ENCODE data around the gene RBKS. TPM values are rescaled to one million over a fixed set of nuclear protein-coding genes. Genes with fewer than 3 reads are reported as not detected.

RBKS gene
- total and polyA plus RNA-seq, 10 donors, result 1.00 to 5.1 (median 2.6) TPM

DNA sequence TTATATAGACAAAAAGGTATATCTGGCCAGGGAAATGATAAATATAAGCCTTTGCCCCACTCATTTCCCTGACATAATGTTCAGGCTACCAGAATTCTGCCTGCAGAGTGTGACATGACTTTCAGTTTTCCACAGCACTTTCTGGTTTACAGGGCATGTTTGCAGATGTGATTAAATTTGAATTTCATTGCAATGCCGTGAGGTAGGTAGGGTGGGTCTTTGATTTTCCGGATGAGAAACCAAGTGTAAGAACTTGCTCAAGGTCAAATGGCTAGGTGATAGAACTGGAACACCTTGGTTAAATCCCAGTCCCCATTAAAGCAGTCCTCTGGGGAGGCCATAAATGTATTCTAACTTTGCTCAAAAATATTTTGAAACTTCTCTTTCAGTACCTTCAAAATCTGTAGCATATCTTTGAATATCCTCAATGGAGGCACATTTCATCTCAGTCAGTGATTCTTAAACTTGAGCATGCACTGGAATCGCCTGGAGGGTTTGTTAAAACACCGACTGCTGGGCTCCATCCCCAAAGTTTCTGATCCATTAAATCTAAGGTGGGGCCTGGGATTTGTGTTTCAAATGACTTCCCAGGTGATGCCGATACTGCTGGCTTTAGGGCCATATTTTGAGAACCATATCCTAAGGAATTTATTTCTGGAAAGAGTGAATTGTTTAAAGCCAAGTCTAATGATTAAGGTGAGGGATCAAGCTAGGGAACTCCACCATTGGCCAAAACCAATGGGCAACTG is 83.7 kb downstream of the RBKS start:
- peaks cover 0 to 22% (median 4%) of the 10 kb centered on the region in 6 donors for H3K4me1 ChIP-seq
- intact Hi-C loops (cut with DNase I; ENCODE audit: low total_unique reads), result no loop called here
- H3K9me3 ChIP-seq, result no peaks in the 10 kb centered on the region
- WGBS, 5 donors, result 93 to 96% (median 93%) methylated on average over 5 of the region's 5 CpGs
- H3K36me3 ChIP-seq, result no peaks in the 10 kb centered on the region
- no peak for DNase-seq
- H3K27me3 ChIP-seq (replicated peaks in 1 of 7), result no peaks in the 10 kb centered on the region
- no peak overlapping the region for H3K4me3 ChIP-seq
- TF ChIP-seq POLR2A (IDR thresholded peaks at IDR 0.05), result no peak
- TF ChIP-seq, protein P1, sequence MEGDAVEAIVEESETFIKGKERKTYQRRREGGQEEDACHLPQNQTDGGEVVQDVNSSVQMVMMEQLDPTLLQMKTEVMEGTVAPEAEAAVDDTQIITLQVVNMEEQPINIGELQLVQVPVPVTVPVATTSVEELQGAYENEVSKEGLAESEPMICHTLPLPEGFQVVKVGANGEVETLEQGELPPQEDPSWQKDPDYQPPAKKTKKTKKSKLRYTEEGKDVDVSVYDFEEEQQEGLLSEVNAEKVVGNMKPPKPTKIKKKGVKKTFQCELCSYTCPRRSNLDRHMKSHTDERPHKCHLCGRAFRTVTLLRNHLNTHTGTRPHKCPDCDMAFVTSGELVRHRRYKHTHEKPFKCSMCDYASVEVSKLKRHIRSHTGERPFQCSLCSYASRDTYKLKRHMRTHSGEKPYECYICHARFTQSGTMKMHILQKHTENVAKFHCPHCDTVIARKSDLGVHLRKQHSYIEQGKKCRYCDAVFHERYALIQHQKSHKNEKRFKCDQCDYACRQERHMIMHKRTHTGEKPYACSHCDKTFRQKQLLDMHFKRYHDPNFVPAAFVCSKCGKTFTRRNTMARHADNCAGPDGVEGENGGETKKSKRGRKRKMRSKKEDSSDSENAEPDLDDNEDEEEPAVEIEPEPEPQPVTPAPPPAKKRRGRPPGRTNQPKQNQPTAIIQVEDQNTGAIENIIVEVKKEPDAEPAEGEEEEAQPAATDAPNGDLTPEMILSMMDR (IDR thresholded peaks at IDR 0.05 in 8 of 11, conservative IDR thresholded peaks at IDR 0.05 in 3 of 11), result no peak
- no peak for TF ChIP-seq POLR2AphosphoS5 (IDR thresholded peaks at IDR 0.05)
- H3K27ac ChIP-seq, result no peak overlapping the region

DNA sequence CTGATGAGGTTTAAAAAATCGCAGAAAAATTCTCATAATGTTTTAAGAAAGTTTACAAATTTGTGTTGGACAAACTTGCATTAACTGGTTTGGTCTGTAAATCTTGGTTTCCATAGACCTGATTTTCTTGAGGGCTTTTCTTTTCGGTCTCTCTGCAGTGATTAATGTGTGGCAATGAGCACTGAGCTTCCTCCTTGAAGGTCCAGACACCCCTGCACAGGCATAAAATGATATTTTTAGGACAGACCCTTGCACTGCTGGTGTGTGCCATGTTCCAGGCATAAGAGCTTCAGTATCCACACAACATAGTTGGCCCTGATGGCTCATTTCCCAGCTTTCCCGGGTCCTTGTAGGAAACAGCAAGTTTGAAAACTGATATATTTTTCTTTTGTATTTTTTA is 85.0 kb downstream of the RBKS start:
- TF ChIP-seq POLR2AphosphoS5 (IDR thresholded peaks at IDR 0.05) (no peak), POLR2A (IDR thresholded peaks at IDR 0.05) (no peak)
- TF ChIP-seq, protein P1 (IDR thresholded peaks at IDR 0.05 in 8 of 11, conservative IDR thresholded peaks at IDR 0.05 in 3 of 11), result no peak
- no peaks in the 10 kb centered on the region for H3K27me3 ChIP-seq (replicated peaks in 1 of 7)
- H3K36me3 ChIP-seq, result no peaks in the 10 kb centered on the region
- no peak overlapping the region for H3K27ac ChIP-seq
- DNase-seq, result no peak
- WGBS, 5 donors, result 54 to 85% (median 79%) methylated on average over 3 of the region's 3 CpGs
- no peak overlapping the region for H3K4me3 ChIP-seq
- intact Hi-C loops (cut with DNase I; ENCODE audit: low total_unique reads), result no loop called here
- H3K9me3 ChIP-seq, result no peaks in the 10 kb centered on the region
- peaks cover 0 to 26% (median 7%) of the 10 kb centered on the region in 6 donors for H3K4me1 ChIP-seq

DNA sequence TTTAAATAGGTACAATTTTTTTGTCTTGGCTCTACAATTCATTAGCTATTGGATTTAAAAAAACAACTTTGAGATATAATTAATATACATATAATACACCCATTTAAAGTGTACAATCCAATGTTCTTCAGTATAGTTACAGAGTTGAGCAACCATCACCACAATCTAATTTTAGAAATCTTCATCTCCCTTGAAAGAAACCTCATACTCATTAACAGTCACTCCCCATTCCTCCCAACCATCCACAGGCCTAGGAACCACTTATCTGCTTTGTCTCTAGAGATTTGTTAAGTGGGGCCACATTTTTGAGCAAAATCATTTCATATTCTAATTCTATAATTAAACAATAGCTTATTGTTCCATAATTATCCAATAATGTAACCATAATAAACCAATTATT is 86.0 kb downstream of the RBKS start:
- no peak for DNase-seq
- Histone ChIP-seq H3K36me3 (no peaks in the 10 kb centered on the region), H3K4me3 (no peak overlapping the region), H3K9me3 (no peaks in the 10 kb centered on the region), H3K27ac (no peak overlapping the region), H3K27me3 (replicated peaks in 1 of 7) (no peaks in the 10 kb centered on the region), H3K4me1 (peaks cover 0 to 18% (median 6%) of the 10 kb centered on the region in 6 donors)
- TF ChIP-seq POLR2A (IDR thresholded peaks at IDR 0.05), result no peak
- no peak for TF ChIP-seq POLR2AphosphoS5 (IDR thresholded peaks at IDR 0.05)
- TF ChIP-seq, protein P1 (IDR thresholded peaks at IDR 0.05 in 8 of 11, conservative IDR thresholded peaks at IDR 0.05 in 3 of 11), result no peak
- intact Hi-C loops (cut with DNase I; ENCODE audit: low total_unique reads), result no loop called here

DNA sequence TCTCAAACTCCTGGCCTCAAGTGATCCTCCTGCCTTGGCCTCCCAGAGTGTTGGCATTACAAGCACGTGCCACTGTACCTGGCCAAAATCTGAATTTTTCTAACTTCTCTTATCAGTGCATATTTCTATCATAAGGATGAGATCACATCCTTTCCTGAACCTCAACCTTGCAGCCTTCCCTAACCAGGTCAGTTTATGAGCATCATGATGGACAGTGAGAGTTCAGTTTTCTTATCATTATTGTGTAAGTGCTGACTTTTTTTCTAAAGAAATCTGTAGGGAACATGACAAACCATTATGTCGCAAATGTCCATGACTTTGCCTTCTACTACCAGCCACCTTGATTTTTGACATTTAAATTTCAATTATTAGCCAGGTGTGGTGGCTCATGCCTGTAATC is 87.1 kb downstream of the RBKS start:
- H3K27me3 ChIP-seq (replicated peaks in 1 of 7), result no peaks in the 10 kb centered on the region
- WGBS, 5 donors, result 72 to 90% (median 83%) methylated on average over 2 of the region's 2 CpGs
- H3K36me3 ChIP-seq, result no peaks in the 10 kb centered on the region
- intact Hi-C loops (cut with DNase I; ENCODE audit: low total_unique reads), result no loop called here
- H3K4me1 ChIP-seq, result peaks cover 0 to 17% (median 5%) of the 10 kb centered on the region in 6 donors
- no peak overlapping the region for H3K4me3 ChIP-seq
- no peaks in the 10 kb centered on the region for H3K9me3 ChIP-seq
- DNase-seq, result no peak
- TF ChIP-seq, protein P1 (IDR thresholded peaks at IDR 0.05 in 8 of 11, conservative IDR thresholded peaks at IDR 0.05 in 3 of 11), result no peak
- no peak for TF ChIP-seq POLR2AphosphoS5 (IDR thresholded peaks at IDR 0.05)
- no peak for TF ChIP-seq POLR2A (IDR thresholded peaks at IDR 0.05)
- H3K27ac ChIP-seq, result no peak overlapping the region

All from spleen (tissue), 11 donors.